Activated CD4-positive, alpha-beta T cell treated with anti-CD3 and anti-CD28 coated beads for 48 hours (primary cell): ENCODE data around the gene ARHGEF26.
"Not testable (repeated sequence)": the region's sequence is repeated elsewhere in the genome, so short reads cannot be mapped to it uniquely, and the experiment has no call there.

Experiments used
- DNase-seq: peaks from one replicate; pipeline ENCODE4 v3.0.0-alpha.2; 2020

ARHGEF26 gene

GRCh38 chr3:154120961-154121700 lies at the start of gene ARHGEF26:
TSS of gene ARHGEF26 (plus strand) at chr3:154121390. CDS start at chr3:154121993, 603 bp downstream.
- peak; percentile 79 for DNase-seq

- no peak for DNase-seq
Measured at GRCh38 chr3:154074966-154075365, 46.2 kb upstream of the ARHGEF26 start.

- no peak for DNase-seq
Measured at GRCh38 chr3:154078672-154079071, 42.5 kb upstream of the ARHGEF26 start.

- no peak for DNase-seq
Measured at GRCh38 chr3:154081305-154081704, 39.9 kb upstream of the ARHGEF26 start.

GRCh38 chr3:154085071-154085470 lies 36.1 kb upstream of the ARHGEF26 start:
- no peak for DNase-seq

- no peak for DNase-seq
Measured at GRCh38 chr3:154085799-154086198, 35.4 kb upstream of the ARHGEF26 start.

GRCh38 chr3:154086286-154086685 lies 34.9 kb upstream of the ARHGEF26 start:
- DNase-seq: no peak

GRCh38 chr3:154087756-154088480 lies 33.3 kb upstream of the ARHGEF26 start:
- DNase-seq: not testable (repeated sequence)

GRCh38 chr3:154089421-154090420 lies 31.5 kb upstream of the ARHGEF26 start:
- no peak for DNase-seq

GRCh38 chr3:154094051-154094450 lies 27.1 kb upstream of the ARHGEF26 start:
- DNase-seq: no peak

- no peak for DNase-seq
Measured at GRCh38 chr3:154095832-154096421, 25.3 kb upstream of the ARHGEF26 start.

GRCh38 chr3:154098376-154098775 lies 22.8 kb upstream of the ARHGEF26 start:
- DNase-seq: no peak

GRCh38 chr3:154100556-154100955 lies 20.6 kb upstream of the ARHGEF26 start:
- no peak for DNase-seq

- no peak for DNase-seq
Measured at GRCh38 chr3:154101250-154101649, 19.9 kb upstream of the ARHGEF26 start.

- DNase-seq: no peak
Measured at GRCh38 chr3:154102225-154102624, 19.0 kb upstream of the ARHGEF26 start.

- no peak for DNase-seq
Measured at GRCh38 chr3:154105218-154105975, 15.8 kb upstream of the ARHGEF26 start.

GRCh38 chr3:154111365-154111935 lies 9.7 kb upstream of the ARHGEF26 start:
- no peak for DNase-seq

GRCh38 chr3:154112146-154112852 lies 8.9 kb upstream of the ARHGEF26 start:
- DNase-seq: no peak

GRCh38 chr3:154113609-154114008 lies 7.6 kb upstream of the ARHGEF26 start:
- DNase-seq: no peak

- DNase-seq: no peak
Measured at GRCh38 chr3:154115332-154115731, 5.9 kb upstream of the ARHGEF26 start.

GRCh38 chr3:154119951-154120350 lies 1.2 kb upstream of the ARHGEF26 start:
- DNase-seq: no peak
